OCI-M1 (cell line): ENCODE data around the gene VAV3.

Experiments
- DNase-seq: peaks from one replicate; lab custom pipeline; 2025; lab: John Stamatoyannopoulos, UW

The VAV3 gene

DNA sequence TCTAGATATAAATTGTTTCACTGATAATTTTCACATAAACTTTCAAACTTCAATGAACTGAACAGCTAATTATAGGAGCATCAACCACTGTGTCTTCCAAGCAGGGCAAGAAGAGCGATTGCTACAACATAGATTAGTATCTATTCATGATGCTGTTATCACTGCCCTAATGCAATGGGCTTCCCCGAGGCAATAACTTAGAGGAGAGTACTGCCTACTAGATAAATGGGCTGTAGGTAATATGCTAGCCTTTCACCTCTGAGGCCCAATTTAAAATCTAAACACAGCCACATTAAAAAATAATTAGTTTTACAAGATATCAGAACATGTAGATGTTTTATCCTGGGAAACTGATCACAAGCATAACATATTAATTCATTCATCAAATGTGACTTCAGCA is 318.0 kb downstream of the VAV3 start:
- no peak for DNase-seq

DNA sequence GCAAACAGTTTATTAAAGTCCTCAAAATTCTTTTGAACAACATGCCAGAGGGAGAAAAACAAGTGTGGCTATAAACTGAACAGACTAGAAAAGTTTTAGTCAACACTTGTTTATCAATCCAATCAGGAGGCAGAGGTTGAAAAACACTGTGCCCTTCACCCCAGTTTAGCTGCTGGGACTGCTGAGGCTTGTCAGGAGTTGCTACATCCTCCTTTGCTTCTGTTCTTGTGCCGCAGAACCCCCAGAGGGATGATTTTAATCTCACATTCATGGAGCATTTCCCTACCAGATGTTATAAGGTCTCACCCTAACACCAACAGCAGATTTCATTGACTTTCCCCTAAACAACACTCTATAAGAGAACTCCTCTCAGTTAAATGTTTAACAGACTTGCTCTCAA is 321.2 kb downstream of the VAV3 start:
- DNase-seq, result no peak

DNA sequence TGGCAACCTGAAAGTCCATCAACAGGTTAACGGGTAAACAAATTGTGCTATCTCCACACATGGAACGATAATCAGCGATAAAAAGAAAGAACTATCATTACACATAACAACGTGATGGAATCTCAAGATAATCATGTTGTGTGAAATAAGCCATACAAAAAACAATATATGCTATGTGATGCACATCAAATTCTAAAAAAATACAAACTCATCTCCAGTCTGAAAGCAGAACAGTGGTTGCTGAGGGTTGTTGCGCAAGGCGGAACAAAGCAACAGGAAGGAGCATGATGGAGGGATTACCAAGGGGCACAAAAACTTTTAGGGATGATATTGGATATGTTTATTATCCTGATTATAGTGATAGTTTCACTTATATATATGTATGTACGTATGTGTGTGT is 324.8 kb downstream of the VAV3 start:
- no peak for DNase-seq

DNA sequence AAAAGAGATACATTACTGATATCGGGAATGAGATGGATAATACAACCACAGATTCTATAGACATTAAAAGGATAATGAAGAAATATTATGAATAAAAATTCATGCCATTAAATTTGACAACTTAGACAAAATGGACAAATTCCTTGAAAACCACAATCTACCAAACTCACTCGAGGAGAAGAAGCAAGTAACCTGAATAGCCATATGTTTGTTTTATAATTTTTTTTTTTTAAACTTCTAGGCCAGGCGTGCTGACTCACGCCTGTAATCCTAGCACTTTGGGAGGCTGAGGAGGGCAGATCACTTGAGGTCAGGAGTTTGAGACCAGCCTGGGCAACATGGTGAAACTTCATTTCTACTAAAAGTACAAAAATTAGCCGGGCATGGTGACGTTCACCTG is 327.9 kb downstream of the VAV3 start:
- no peak for DNase-seq

DNA sequence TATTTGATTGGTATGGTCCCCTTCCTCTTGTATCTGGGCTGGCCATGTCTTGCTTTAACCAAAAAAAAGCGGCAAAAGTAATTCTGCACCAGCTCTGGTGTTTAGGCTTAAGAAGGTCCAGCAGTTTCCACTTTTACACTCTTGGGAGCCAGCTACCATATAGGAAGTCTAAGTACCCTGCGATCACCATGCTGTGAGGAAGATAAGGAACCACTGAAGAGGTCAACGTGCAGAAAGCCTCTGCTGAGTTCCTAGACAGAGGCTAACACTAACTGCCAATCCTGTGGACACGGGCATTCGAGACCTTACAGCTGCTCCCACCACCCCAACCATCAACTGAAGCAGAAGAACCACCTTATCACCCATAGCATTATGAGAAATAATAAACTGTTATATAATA is 331.4 kb downstream of the VAV3 start:
- no peak for DNase-seq

DNA sequence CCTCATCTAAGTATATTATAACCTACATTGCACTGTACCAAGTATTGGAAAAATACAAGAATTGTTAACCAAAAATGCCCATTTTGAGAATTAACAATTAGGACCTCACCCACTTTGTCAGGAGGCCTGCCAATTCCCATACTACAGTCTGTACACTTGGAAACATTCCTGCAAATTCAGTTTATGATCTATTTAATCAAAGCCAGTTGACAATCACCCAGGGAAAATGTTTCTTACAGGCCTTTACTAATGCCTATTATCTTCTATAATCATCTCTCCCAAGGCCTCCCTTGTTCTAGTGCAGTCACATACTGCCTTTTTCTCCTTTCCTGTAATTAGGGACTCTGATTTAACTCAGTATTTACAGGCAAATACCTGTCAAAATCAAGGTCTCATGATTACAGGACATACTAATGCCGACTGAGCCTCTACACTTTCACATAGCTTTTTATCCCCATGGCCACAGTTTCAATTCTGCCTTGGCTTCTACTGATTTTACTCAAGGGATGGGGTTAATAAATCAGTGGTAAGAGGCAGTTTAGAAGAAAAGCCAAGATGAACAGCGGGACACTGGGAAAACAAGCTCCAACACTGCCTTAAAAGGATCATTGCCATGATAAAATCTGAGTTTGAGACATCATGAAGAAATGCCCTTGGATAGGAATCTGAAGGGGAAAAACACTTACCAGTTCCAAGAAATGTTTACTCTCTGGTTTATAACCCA is 338.7 kb downstream of the VAV3 start:
- DNase-seq, result no peak

DNA sequence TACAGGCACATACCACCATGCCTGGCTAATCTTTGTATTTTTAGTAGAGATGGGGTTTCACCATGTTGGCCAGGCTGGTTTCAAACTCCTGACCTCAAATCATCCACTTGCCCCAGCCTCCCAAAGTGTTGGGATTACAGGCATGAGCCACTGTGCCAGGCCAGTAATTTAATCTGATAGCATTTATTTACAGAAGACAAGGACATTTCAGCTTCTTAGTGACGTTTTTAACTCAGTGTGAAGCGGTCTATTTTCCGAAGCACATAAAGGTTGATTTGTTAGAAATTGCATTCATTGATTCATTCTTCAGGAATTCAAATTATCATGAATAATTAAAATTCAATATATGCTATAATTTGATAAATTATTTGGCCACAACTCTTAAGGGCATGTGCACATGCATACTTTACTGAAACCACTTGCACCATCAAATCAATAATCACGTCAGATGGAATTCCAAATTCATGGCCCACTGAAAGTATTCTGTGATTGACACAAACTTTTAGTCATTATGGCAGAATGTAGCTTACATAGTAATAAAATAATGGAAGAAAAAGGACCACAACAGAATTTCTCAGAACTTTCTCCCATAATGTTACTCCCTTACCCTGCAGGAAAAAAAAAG is 339.5 kb downstream of the VAV3 start:
- no peak for DNase-seq

DNA sequence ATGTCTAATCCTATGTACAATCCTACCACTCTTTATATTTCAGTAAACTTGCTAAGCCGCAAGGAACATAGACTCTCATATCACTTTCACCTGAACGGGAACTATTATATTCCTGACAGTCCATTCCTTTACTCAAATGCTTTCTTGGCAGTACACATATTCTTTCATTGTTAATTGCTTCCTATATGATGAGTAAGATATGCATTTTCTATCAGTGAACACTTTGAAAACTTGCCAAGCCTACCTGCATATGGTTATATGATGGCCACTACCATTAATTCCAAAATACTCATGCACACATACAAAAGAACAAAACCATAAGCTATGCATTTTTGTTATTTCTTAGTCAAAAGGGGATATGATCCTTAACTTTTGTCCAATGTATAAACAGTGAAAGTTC is 341.5 kb downstream of the VAV3 start:
- DNase-seq, result no peak

DNA sequence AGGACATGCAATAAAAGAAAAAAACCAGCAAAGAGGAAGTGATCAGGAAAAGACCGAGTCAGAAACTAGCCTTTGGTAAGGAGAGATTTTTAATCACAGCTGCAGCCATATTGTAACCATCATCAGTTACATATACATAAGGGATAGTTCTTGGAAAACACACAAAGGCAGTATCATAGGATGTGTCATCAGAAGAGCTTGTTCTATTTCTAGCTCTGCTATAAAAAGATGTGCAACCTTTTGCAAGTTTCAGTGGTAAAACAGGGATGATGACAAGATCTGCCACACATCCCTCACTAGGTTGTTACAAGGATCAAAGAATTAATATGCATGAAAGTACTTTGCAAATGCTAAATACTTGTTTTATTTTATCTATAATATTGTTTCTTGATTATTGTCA is 342.0 kb downstream of the VAV3 start:
- DNase-seq, result no peak

DNA sequence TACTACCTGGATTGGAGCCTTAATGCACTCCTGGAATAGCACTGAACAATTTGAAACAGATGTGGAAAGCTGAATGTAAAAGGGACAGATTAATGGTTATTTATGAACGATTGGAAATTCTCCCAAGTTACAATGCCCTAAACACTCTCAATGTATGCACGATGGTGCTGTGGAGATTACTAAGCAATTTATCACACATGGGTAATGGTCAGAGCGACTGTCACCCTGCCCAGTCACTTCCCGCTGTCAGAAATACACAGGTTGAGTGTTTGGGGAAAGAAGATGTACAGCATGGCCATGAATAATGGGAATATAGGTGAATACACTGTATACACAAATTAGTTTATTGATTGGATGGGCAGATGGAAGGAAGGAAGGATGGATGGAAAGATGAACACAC is 342.4 kb downstream of the VAV3 start:
- no peak for DNase-seq

DNA sequence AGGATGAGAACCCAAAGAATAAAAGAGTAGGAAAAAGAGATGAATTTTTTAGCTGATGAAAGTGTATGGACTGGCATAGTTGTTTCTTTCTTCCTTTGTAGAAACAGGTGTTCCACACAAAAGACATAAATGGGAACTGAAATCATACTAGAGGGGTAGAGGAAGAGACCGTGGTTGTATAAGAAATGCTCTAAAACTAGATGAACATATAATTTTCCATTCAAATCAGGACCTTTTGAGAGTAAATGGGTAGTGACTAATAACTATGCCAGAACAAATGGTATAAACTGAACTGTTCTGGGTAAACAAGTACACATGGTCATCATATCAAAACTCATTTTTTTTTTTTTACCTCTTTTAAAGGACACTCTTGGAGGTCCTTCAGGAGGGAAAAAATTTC is 344.2 kb downstream of the VAV3 start:
- no peak for DNase-seq

DNA sequence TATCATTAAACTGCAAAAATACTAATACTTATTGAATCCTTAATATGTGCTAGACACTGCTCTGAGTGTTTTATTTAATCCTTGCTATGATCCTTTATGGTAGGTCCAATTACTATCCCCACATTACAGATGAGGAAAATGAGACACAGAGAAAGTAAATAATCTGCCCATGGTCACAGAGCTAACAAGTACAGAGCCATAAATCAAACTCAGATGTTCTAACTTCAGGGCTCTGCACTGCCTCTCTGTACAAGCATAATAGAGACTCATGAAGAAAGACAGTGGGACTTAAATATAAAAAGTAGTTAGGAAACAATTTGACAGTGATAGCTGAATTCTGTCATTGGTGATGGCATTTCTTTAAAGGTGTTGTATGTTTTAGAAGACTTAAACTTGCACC is 346.4 kb downstream of the VAV3 start:
- no peak for DNase-seq

DNA sequence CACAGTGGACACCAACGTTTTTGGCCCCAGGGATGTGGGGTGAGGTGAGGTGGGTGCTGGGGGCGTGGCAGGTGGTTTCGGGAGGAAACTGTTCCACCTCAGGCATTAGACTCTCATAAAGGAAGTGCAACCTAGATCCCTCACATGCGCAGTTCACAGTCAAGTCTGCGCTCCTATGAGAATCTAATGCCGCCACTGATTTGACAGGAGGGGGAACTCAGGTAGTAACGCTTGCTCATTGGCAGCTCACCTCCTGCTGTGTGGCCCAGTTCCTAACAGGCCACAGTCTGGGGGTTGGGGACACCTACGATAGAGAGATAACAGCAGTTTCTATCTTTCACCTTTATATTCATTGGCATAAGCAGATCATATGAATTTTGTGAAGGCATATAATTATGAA is 347.1 kb downstream of the VAV3 start:
- DNase-seq, result no peak

DNA sequence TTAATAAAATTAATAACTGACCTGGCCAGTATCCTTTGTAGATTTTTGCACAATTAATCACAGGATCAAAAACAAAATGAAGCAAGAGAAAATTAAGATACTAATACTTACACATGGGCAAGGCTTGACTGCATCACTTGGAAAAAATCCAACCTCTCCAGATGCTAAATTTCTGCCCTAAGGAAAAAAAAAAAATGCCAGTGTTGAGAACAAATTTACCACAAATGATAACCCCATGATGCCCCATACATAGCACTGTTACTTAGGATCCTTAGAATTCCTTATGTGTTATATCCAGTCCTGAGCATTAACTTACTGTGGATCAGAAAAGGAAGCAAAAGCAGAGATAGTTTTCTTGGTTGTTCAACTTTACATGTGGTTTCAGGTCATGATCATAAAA is 347.5 kb downstream of the VAV3 start:
- DNase-seq, result no peak

DNA sequence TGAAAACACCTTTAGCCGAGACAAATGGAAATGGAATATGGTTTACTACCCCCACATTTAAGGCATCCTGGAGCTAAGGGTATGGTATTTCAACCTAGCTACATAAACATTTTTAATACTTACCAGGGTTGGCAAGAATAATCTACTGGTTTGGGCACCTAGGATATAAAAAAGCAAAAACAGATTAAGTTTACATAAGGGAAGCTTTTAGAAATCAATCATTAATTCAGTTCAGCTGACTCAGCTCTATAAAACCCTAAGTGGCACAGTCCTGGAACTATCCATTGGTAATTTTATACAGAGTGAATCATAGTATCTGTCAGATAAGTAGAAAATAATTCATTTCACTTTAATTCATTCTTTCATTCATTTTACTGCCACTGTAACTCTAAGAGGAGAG is 355.2 kb downstream of the VAV3 start:
- no peak for DNase-seq

DNA sequence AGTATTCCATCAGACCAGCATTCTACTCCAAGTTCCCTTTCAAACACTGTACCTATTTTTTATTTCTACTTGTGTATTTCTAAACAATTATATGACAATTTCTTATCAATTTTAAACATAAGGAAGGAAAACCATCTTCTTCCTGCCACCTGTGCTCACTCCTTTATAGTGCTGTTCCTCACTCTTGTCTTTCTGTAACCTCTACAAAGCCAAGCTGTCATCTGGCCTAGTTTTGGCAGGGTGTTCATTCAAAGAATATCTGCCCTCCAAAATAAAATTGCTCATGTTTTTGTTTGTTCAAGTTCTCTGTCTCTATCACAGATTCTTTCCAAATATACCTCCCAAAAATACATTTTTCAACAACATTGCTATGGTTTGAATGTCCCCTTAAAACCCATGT is 360.2 kb downstream of the VAV3 start:
- DNase-seq, result no peak

DNA sequence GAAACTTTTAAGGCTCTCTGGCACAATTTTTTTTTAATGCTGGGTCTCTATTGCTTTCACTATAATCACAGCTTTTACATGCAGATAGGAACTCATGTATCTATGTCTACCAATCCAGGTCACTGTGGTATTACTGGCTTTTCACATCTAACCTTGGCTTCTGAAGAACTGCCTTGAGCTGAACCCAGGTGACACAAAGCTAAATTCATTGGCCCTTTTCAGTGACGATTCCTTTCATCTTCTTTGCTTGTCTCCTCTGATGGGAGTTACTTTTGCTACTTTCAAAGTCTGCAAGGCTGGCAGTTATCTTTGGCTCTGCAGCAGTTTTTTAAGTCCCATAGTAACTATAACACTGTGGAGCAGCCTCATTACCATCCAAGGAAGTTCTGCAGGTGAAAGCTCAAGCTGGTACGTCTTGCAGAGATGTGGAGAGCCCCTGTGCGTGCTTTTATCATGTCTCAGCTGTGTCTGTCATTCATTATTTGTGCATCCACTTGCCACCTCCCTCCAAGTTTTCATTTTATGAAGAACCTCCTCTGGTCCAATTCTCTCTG is 364.3 kb downstream of the VAV3 start:
- DNase-seq, result no peak

DNA sequence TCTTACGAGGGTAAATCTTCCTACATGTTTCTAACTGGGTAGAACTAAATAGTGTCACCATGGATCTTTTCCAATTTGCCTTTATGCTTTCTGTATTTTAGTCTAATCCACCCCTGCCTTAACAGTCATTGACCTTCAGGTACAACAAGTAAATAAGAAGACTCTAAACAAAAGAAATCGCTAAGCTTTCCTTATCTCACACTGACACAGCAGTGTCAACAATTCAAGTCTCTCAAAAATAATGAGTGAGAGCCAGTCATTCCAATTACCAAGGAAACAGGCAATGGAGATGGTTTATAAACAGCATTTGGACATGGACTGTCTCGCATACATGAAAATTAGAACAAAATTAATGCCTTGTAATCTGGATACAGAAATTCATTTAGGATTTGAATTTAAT is 365.8 kb downstream of the VAV3 start:
- DNase-seq, result no peak

DNA sequence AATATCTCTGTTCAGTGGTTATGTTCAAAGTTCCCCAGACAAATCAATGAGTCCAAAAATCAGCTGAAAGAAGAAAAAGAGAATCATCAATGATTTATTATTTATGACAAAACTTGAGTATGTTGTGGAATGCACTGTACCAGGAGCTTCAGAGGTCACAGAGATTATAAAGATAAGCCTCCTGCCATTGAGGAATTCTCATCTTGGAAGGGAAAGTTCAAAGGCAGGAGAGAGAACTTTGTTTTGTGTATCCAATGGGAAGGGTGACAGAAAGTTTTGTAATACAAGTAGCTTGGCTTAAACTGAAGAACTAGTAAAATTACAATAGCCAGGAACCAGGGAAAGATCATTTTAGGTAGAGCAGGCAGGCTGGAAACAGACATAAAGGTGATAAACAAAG is 367.7 kb downstream of the VAV3 start:
- DNase-seq, result no peak

DNA sequence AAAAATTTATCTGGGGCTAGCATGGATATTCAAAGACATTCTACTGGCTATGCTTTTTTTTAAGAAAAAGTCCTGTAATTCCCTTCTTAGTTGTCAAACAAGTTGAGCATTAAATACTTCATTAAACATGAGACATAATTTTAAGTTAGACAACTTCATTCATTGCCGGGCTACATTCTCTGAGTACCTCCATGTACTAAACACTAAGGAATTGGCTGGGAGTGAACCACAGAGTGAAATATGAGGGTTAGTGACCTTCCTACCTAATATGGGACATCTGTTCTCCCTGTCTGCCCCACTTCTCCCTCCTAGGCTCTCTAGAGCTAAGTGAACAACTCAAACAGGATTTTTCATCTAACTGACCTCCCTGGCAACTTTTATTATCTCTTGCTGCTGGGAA is 370.4 kb downstream of the VAV3 start:
- no peak for DNase-seq

DNA sequence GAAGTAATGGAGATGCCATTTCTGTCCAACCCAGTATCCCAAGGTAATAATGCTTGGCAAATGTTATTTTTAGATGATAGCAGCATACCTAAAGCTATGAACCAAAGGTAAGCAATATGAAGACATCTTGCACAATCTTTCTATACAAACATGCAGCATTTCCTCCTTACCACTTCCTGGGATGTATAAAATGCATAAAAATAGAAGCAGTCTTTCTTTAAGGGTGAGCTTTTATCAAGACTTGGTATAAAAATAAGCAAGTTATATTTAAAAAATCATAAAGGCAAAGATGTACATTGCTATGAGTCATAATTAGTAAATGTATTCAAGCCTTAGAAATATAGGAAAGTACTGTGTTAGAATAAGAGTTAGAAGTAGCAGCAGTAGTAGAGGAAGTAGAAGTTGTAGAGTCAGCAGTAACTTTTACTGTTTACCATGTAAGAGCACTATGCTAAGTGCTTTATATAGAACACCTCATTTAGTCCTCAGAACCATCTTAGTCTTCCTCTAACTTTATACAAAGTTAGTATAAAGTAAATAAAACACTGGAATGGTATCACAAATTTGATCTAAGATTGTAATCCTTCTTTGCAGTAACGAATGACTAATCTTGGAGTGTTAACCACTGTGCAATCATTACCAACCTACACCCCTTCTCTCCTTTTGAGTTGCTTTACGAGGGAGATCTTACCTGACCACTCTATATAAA is 371.3 kb downstream of the VAV3 start:
- DNase-seq, result no peak

DNA sequence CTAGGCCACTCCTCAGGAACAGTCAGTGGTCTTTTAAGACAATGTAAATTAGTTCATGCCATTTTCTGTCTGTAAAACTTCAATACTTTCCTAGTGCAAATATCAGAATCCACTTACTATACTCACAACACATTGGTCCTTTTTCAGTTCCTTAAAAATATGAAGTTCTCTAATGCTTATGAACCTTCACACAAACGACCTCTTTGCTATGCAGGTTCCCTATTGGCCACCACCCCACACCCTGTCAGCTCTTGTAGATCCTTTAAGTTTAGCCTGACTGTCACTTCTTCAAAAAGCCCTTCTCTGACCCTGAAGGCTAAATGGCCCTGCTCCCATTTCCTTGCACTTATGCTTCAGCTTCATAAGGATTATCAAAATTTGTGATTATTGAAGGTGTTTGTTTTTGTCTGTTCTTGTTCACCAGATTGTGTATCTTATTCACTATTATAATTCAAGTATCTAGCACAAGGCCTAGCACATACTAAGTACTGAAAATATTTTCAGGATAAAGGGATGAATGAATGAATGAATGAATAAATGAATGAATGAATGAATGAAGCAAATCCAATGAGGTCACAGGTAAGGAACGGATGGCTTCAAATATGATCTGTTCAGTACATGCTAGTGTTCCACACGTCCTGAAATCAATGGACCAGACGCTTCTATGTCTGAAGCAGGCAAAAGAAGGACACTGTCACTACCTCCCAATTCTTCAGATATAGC is 373.9 kb downstream of the VAV3 start:
- DNase-seq, result no peak

DNA sequence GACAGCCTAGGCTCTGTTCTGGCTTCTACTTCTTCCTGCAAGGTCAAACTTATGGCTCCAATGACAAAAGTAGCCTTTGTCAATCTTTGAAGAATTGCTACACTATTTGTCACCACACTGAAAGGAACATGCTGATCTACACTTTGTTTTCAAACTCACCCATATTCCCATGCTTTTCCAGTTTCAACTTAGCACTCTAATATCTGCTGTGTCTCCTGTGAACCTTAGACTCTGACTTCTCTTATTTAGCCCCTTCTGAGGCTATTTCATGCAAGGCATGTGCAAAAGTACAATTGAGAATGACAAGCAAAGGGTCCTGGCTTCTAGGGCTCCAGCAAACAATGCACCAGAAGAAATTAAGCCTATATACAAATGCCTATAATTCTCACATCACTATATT is 374.9 kb downstream of the VAV3 start:
- no peak for DNase-seq
